Astrocyte of the spinal cord (primary cell): Measurements from ENCODE around the gene PLIN3.

ENCODE experiments used
- DNase-seq: peaks from one replicate; pipeline ENCODE4 v3.0.0; 2011; ENCODE audit warnings: low read depth, low spot score
- H3K4me3 ChIP-seq: 2 replicates; pipeline ENCODE4 v1.5.1; 2011; ENCODE audit warnings: low read depth, mild to moderate bottlenecking, low read length, moderate library complexity
- in situ Hi-C: cut with HindIII; loops from 2 replicates; pipeline ENCODE4 v1.10.0; 2017; ENCODE audit warnings: low sequenced_read_pairs
- TF ChIP-seq, protein P1 (sequence below): IDR thresholded peaks from 2 replicates; pipeline ENCODE4 v1.5.1; 2012; ENCODE audit warnings: low read depth, mild to moderate bottlenecking, low read length, inconsistent platforms

PLIN3 gene

DNA sequence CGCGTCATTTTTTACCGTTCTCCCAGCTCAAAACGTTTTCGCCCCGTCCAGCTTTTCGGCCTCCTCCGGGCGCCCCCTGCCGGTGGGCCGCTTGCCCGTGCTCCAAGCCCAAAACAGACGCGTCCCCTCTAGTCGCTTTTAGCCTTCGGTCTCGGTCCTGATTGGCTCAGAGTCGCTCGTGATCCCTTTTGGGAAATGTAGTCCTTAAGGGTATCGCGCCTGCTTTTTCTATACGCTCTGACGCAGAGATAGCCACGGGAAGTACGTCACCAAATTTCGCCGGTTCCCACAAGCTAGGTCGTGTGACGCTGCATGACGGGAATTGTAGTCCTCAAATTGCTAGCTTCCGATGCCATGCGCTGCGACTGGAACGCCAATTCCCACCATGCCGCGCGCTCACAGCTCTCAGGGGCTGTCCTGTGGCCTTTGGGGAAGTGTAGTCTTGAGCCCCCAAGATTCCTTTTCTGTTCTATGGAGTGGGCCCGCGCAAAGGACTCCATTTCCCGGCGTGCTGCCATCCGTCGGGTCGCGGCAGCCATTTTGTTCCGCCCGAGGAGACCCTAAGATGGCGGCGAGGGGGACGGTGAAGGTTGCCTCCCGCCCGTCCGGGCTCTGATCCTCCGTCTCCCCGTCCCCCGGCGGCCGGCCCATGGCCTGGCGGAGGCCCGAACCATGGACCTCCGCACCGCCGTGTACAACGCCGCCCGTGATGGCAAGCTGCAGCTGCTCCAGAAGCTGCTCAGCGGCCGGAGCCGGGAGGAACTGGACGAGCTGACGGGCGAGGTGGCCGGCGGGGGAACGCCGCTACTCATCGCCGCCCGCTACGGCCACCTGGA lies 76.1 kb downstream of the PLIN3 start, which contains the start of gene FEM1A:
FEM1A (plus strand) TSS at position 552 of the 836 bp plus-strand sequence; CDS start at position 673, 121 bp downstream.
- H3K4me3 ChIP-seq = peak within 1 kb of the TSS; percentile 76
- TF ChIP-seq, protein P1, sequence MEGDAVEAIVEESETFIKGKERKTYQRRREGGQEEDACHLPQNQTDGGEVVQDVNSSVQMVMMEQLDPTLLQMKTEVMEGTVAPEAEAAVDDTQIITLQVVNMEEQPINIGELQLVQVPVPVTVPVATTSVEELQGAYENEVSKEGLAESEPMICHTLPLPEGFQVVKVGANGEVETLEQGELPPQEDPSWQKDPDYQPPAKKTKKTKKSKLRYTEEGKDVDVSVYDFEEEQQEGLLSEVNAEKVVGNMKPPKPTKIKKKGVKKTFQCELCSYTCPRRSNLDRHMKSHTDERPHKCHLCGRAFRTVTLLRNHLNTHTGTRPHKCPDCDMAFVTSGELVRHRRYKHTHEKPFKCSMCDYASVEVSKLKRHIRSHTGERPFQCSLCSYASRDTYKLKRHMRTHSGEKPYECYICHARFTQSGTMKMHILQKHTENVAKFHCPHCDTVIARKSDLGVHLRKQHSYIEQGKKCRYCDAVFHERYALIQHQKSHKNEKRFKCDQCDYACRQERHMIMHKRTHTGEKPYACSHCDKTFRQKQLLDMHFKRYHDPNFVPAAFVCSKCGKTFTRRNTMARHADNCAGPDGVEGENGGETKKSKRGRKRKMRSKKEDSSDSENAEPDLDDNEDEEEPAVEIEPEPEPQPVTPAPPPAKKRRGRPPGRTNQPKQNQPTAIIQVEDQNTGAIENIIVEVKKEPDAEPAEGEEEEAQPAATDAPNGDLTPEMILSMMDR = peak; percentile 99
- in situ Hi-C loops = no loop called here
- DNase-seq = peak; percentile 100
